HepG2 (cell line): ENCODE measurements around the gene PDE5A. TPM values are rescaled to one million over a fixed set of nuclear protein-coding genes. Genes with fewer than 3 reads are reported as not detected.

ENCODE experiments used
- ATAC-seq: fragments of 200-7000 bp; cut with Tn5 transposase; 3 replicates; pipeline ENCODE4 v1.9.1; 2020; ENCODE audit warnings: mild to moderate bottlenecking, moderate library complexity
- BruUV-seq: library from RNA; stranded (reverse); fragments of 400-500 nt; replicated peaks from 2 replicates; lab custom pipeline; 2021; lab: Mats Ljungman, UMichigan
- CTCF ChIA-PET: fragments of 300-600 bp; formaldehyde crosslinking; extraction: SDS; loops from one replicate; lab custom pipeline; 2021; ENCODE audit warnings: low total read pairs, inconsistent platforms, low intra/inter-chr PET ratio; lab: Yijun Ruan, JAX
- POLR2A ChIA-PET: fragments of 350-600 bp; sonication (Branson Sonifier 250); formaldehyde crosslinking; loops from one replicate; lab custom pipeline; 2020; ENCODE audit warnings: antibody characterized with exemption, inconsistent platforms; lab: Yijun Ruan, JAX
- DNase-seq: peaks from one replicate; pipeline ENCODE4 v3.0.0-alpha.2; 2015; ENCODE audit warnings: low spot score
- FAIRE-seq: peaks from 3 replicates; lab custom pipeline; 2011; peaks lifted over from hg19 to GRCh38; lab: Jason Lieb, UNC
- H2AFZ ChIP-seq: one replicate; pipeline ENCODE4 v1.6.1; 2011; ENCODE audit warnings: low read length, inconsistent platforms
- H3K27ac ChIP-seq: fragments of 300-600 bp; 3 replicates; pipeline ENCODE4 v1.8.0; 2011; ENCODE audit warnings: mixed run types, mild to moderate bottlenecking, mixed read lengths, low read length, inconsistent platforms; ENCODE audit not compliant: insufficient read depth; ENCODE audit errors: extremely low read length
- H3K27me3 ChIP-seq, 2 experiments: fragments of 200-600 bp in 1 of 2; 2 replicates in 1 of 2; 3 replicates in 1 of 2; pipeline versions ENCODE4 v1.6.0 to v1.8.0; 2011; ENCODE audit warnings: low read length in 2 of 2, mild to moderate bottlenecking in 2 of 2, moderate library complexity in 2 of 2, inconsistent platforms in 1 of 2; ENCODE audit not compliant: insufficient read depth in 2 of 2, control insufficient read depth in 1 of 2
- H3K36me3 ChIP-seq, 2 experiments: fragments of 200-600 bp in 1 of 2; replicated peaks in 1 of 2; 2 replicates in 1 of 2; 3 replicates in 1 of 2; pipeline versions ENCODE4 v1.5.1 to v1.8.0; 2011; ENCODE audit warnings: low read length in 2 of 2, inconsistent platforms in 1 of 2; ENCODE audit not compliant: insufficient read depth in 2 of 2, control insufficient read depth in 1 of 2
- H3K4me1 ChIP-seq: 2 replicates; pipeline ENCODE4 v1.5.1; 2012; ENCODE audit warnings: low read length, inconsistent platforms; ENCODE audit not compliant: insufficient read depth
- H3K4me2 ChIP-seq: 2 replicates; pipeline ENCODE4 v1.6.0; 2011; ENCODE audit warnings: low read depth, low read length, inconsistent platforms
- H3K4me3 ChIP-seq, 3 experiments: fragments of 200-600 bp in 1 of 3; sonication (generic), shearing (Covaris generic) in 1 of 3; replicated peaks in 1 of 3; 2 replicates each; pipeline ENCODE4 v1.5.1; 2011 to 2016; ENCODE audit warnings: low read length in 3 of 3, inconsistent platforms in 2 of 3, low read depth in 2 of 3, mild to moderate bottlenecking in 2 of 3, control low read depth in 1 of 3, mixed read lengths in 1 of 3; ENCODE audit not compliant: insufficient read depth in 1 of 3
- H3K79me2 ChIP-seq: one replicate; pipeline ENCODE4 v1.6.1; 2011; ENCODE audit warnings: low read length, inconsistent platforms; ENCODE audit not compliant: insufficient read depth
- H3K9ac ChIP-seq: 2 replicates; pipeline ENCODE4 v1.6.0; 2011; ENCODE audit warnings: mild to moderate bottlenecking, low read depth, low read length, inconsistent platforms; ENCODE audit not compliant: insufficient read depth
- H3K9me3 ChIP-seq: 2 replicates; pipeline ENCODE4 v1.5.1; 2012; ENCODE audit warnings: mild to moderate bottlenecking, low read length
- H4K20me1 ChIP-seq: 2 replicates; pipeline ENCODE4 v1.6.0; 2011; ENCODE audit warnings: inconsistent platforms, mild to moderate bottlenecking, low read length, moderate library complexity; ENCODE audit not compliant: insufficient read depth
- ATF3 ChIP-seq: sonication (generic); formaldehyde crosslinking; IDR thresholded peaks from 2 replicates; pipeline ENCODE4 v1.4.0; 2020; ENCODE audit warnings: missing genetic modification reagents
- CREBL2 ChIP-seq: sonication (generic); formaldehyde crosslinking; IDR thresholded peaks from 2 replicates; pipeline ENCODE4 v1.8.1; 2023; ENCODE audit warnings: missing genetic modification reagents, mild to moderate bottlenecking, borderline replicate concordance
- HHEX ChIP-seq: IDR thresholded peaks from 2 replicates; pipeline ENCODE4 v1.6.1; 2016; ENCODE audit warnings: control low read depth
- JUNB ChIP-seq: sonication (generic); formaldehyde crosslinking; IDR thresholded peaks from 2 replicates; pipeline ENCODE4 v1.8.0; 2022; ENCODE audit warnings: missing genetic modification reagents, mild to moderate bottlenecking, borderline replicate concordance
- SCMH1 ChIP-seq: sonication (generic); formaldehyde crosslinking; IDR thresholded peaks from 2 replicates; pipeline ENCODE4 v1.9.0; 2021; ENCODE audit warnings: missing genetic modification reagents, mild to moderate bottlenecking, borderline replicate concordance
- ZNF839 ChIP-seq: sonication (generic); formaldehyde crosslinking; IDR thresholded peaks from 2 replicates; pipeline ENCODE4 v1.4.0; 2020; ENCODE audit warnings: missing genetic modification reagents, mild to moderate bottlenecking, borderline replicate concordance
- in situ Hi-C: cut with HindIII; loops from 2 replicates; pipeline ENCODE4 v1.10.0; 2017; ENCODE audit warnings: low pct_unique_long_range_greater_than_20kb; ENCODE audit not compliant: extremely low pct_ligation_motif_present
- intact Hi-C: fragments of 100-400 bp; cut with micrococcal nuclease; formaldehyde crosslinking; loops from one replicate; pipeline ENCODE4 v1.10.0; 2022; ENCODE audit not compliant: unreplicated experiment
- polyA plus RNA-seq, 8 experiments: library from polyadenylated mRNA; depleted of rRNA in 3 of 8; stranded (reverse) in 7 of 8; unstranded in 1 of 8; fragments of >200 nt; fragmentation: Illumina TruSeq in 4 of 8; extraction: Trizol in 4 of 8; gene quantifications; 2 replicates each; pipeline versions ENCODE4 v1.2.1 to v1.2.3, GENCODE V29; 2011 to 2016; ENCODE audit warnings: low read depth in 4 of 8, missing spikeins in 1 of 8, mixed read lengths in 1 of 8; ENCODE audit not compliant: insufficient read depth in 1 of 8
- total RNA-seq, 5 experiments: library from RNA; depleted of rRNA; stranded (reverse); fragments of >200 nt; fragmentation: Illumina TruSeq; extraction: Trizol; gene quantifications; 2 replicates each; pipeline ENCODE4 v1.2.3, GENCODE V29; 2016; ENCODE audit warnings: low read depth in 1 of 5

PDE5A gene
- total and polyA plus RNA-seq, 2 of the 13 experiments (the other 11 are each of a cell fraction or from before 2014, with no cell fraction given) = 0.22 to 0.44 TPM

- intact Hi-C loops = loop anchor here (10.0 kb wide), 1 partner anchor 128 kb away; no protein-coding TSS in a partner anchor
These were observed 5.6 kb downstream of the PDE5A start for GRCh38 chr4:119623025-119623424.

DNA sequence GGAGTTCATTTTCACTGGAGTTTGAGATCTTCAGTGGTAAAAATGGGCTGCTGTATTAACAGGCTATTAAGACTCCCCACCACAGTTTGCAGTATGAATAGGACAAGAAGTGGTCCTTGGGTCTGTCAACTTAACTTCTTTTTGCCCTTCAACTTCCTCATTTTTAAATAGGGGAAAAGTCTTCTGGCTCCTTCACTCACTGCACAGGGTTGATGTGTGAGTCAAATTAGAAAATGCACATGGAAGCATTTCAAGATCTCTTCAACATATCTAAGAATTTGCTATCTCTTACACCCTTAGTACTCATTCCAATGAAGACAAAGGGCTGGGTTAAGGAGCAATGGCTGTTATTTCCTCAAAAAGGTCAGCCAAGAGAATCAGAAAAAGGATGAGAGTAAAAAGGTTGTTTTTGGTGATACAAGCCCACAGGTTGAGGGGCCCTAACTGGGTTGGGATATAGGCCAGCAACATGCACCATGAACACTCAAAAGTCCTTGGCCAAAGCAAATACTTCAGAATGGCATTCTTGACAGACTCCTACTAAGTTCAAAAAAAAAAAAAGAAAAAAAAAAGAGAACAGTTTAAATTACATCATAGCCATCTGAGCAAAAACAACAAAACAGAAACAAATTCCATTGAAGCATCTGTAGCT, 13.4 kb downstream of the PDE5A start:
- no peak for FAIRE-seq
- intact Hi-C loops = no loop called here
- Histone ChIP-seq H3K36me3 (no peaks in the 10 kb centered on the region), H3K4me3 (no peak overlapping the region), H2AFZ (no peak overlapping the region), H3K27ac (no peak overlapping the region), H3K9ac (no peak overlapping the region), H3K4me2 (no peak overlapping the region), H3K79me2 (no peaks in the 10 kb centered on the region), H4K20me1 (no peaks in the 10 kb centered on the region), H3K9me3 (no peaks in the 10 kb centered on the region), H3K4me1 (no peaks in the 10 kb centered on the region)
- in situ Hi-C loops = no loop called here
- CTCF ChIA-PET = no interaction called here
- ATAC-seq = no peak
- POLR2A ChIA-PET = no interaction called here
- no TSS peak for BruUV-seq
- DNase-seq = no peak
- TF ChIP-seq ATF3 (CRISPR knock-in tag) = no peak
- TF ChIP-seq ZNF839 (CRISPR knock-in tag) = no peak
- TF ChIP-seq JUNB (CRISPR knock-in tag) = no peak
- TF ChIP-seq, all 625 proteins: peak for 0
- no peaks in the 10 kb centered on the region for H3K27me3 ChIP-seq

More at GRCh38 chr4:119623025-119623424, 5.6 kb downstream of the PDE5A start:
- H3K9ac ChIP-seq = no peak overlapping the region
- H3K27me3 ChIP-seq = peaks cover 3 to 17% of the 10 kb centered on the region in 2 experiments; a peak in 4 of 5 replicates
- H3K36me3 ChIP-seq = no peaks in the 10 kb centered on the region
- H3K27ac ChIP-seq = no peak overlapping the region
- no peaks in the 10 kb centered on the region for H3K9me3 ChIP-seq
- no TSS peak for BruUV-seq
- no peak overlapping the region for H3K4me3 ChIP-seq
- in situ Hi-C loops = loop anchor here (10.0 kb wide), 2 partner anchors 308 to 432 kb away; no protein-coding TSS in a partner anchor
- no peaks in the 10 kb centered on the region for H4K20me1 ChIP-seq
- ChIA-PET POLR2A (no interaction called here), CTCF (no interaction called here)
- TF ChIP-seq SCMH1 = no peak
- TF ChIP-seq CREBL2 (CRISPR knock-in tag) = no peak
- TF ChIP-seq HHEX = no peak
- no peak for DNase-seq
- ATAC-seq = no peak
- H2AFZ ChIP-seq = no peak overlapping the region
- FAIRE-seq = no peak
- peaks cover 17% of the 10 kb centered on the region for H3K4me1 ChIP-seq
- H3K4me2 ChIP-seq = no peak overlapping the region
- no peaks in the 10 kb centered on the region for H3K79me2 ChIP-seq
